Suprapubic skin (tissue), 4 donors: ENCODE results near the gene MRGPRF. TPM values are rescaled to one million over a fixed set of nuclear protein-coding genes. Genes with fewer than 3 reads are reported as not detected.

ENCODE experiments used
- DNase-seq, 2 donors: peaks; one replicate each; pipeline ENCODE4 v3.0.0-alpha.2; 2019; ENCODE audit warnings: low spot score in 2 of 2
- H3K27ac ChIP-seq: fragments of 200-600 bp; sonication (generic); one replicate; pipeline ENCODE4 v1.5.1; 2019
- H3K27me3 ChIP-seq: fragments of 200-600 bp; sonication (generic); one replicate; pipeline ENCODE4 v1.5.1; 2019
- H3K36me3 ChIP-seq: fragments of 200-600 bp; sonication (generic); one replicate; pipeline ENCODE4 v1.5.1; 2019
- H3K4me1 ChIP-seq: fragments of 200-600 bp; sonication (generic); one replicate; pipeline ENCODE4 v1.5.1; 2019
- H3K4me3 ChIP-seq: fragments of 200-600 bp; sonication (generic); one replicate; pipeline ENCODE4 v1.5.1; 2019; ENCODE audit warnings: mild to moderate bottlenecking
- H3K9me3 ChIP-seq: fragments of 200-600 bp; sonication (generic); one replicate; pipeline ENCODE4 v1.5.1; 2019
- EP300 ChIP-seq: sonication (generic); formaldehyde crosslinking; IDR thresholded peaks from one replicate; pipeline ENCODE4 v1.6.1; 2017; ENCODE audit warnings: antibody characterized with exemption
- POLR2A ChIP-seq, 2 donors: fragments of 450-650 bp; IDR thresholded peaks; one replicate each; pipeline ENCODE4 v1.6.1; 2017; ENCODE audit warnings: antibody characterized with exemption in 2 of 2, mild to moderate bottlenecking in 2 of 2, moderate library complexity in 2 of 2
- POLR2AphosphoS5 ChIP-seq, 3 donors: sonication (generic); formaldehyde crosslinking; IDR thresholded peaks; one replicate each; pipeline ENCODE4 v1.6.1; 2017; ENCODE audit warnings: antibody characterized with exemption in 3 of 3
- WGBS: methylation state at CpG from one replicate; pipeline ENCODE4 v1.1.5; 2018; 5-methylcytosine and 5-hydroxymethylcytosine counted together
- total RNA-seq, 4 donors: library from RNA; depleted of rRNA; stranded (reverse); fragments of >200 nt; gene quantifications; one replicate each; pipeline ENCODE4 v1.1.0, GENCODE V29; 2016
- TF ChIP-seq, protein P1 (sequence below), 2 donors: fragments of 200-600 bp in 1 of 2; fragments of 450-650 bp in 1 of 2; sonication (generic) in 1 of 2; IDR thresholded peaks; one replicate each; pipeline ENCODE4 v1.5.1; 2016 to 2019; ENCODE audit warnings: antibody characterized with exemption in 2 of 2, mild to moderate bottlenecking in 1 of 2, moderate library complexity in 1 of 2

Gene MRGPRF
- total RNA-seq, 4 donors from 2014 or later = 2.0 to 9.8 (median 4.8) TPM

GRCh38 chr11:68989936-68990606, 23.0 kb downstream of the MRGPRF start:
- peak; percentile 28 to 38 for DNase-seq
- 88% methylated on average over 8 of the region's 8 CpGs for WGBS

DNA sequence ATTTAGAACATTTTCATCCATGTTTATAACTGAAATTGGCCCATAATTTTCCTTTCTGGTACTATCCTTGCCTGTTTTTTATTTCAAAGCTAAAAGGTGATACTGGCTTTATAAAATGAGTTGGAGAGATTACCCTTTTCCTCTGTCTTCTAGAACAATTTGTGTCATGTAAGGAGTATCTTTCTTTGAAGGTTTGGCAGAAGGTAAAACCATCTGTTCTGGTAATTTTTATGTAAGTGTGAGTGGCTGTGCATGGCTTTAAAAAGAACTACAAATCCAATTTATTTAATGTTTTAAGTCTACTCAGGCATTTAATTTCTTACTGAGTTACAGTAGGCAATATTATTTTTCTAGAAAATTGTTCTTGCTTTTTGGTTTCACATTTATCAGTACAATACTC, 24.6 kb downstream of the MRGPRF start:
- Histone ChIP-seq H3K36me3 (no peaks in the 10 kb centered on the region), H3K27ac (no peak overlapping the region), H3K4me1 (no peaks in the 10 kb centered on the region), H3K4me3 (no peak overlapping the region), H3K9me3 (no peaks in the 10 kb centered on the region), H3K27me3 (peaks cover 11% of the 10 kb centered on the region)
- DNase-seq = no peak
- no peak for TF ChIP-seq EP300
- TF ChIP-seq, protein P1, sequence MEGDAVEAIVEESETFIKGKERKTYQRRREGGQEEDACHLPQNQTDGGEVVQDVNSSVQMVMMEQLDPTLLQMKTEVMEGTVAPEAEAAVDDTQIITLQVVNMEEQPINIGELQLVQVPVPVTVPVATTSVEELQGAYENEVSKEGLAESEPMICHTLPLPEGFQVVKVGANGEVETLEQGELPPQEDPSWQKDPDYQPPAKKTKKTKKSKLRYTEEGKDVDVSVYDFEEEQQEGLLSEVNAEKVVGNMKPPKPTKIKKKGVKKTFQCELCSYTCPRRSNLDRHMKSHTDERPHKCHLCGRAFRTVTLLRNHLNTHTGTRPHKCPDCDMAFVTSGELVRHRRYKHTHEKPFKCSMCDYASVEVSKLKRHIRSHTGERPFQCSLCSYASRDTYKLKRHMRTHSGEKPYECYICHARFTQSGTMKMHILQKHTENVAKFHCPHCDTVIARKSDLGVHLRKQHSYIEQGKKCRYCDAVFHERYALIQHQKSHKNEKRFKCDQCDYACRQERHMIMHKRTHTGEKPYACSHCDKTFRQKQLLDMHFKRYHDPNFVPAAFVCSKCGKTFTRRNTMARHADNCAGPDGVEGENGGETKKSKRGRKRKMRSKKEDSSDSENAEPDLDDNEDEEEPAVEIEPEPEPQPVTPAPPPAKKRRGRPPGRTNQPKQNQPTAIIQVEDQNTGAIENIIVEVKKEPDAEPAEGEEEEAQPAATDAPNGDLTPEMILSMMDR (IDR thresholded peaks at IDR 0.05) = no peak
- TF ChIP-seq POLR2A (IDR thresholded peaks at IDR 0.05) = no peak
- no peak for TF ChIP-seq POLR2AphosphoS5 (IDR thresholded peaks at IDR 0.05)

More at GRCh38 chr11:68989936-68990606, 23.0 kb downstream of the MRGPRF start:
- H3K36me3 ChIP-seq = no peaks in the 10 kb centered on the region
- TF ChIP-seq, protein P1 (IDR thresholded peaks at IDR 0.05) = no peak
- TF ChIP-seq EP300 (no peak), POLR2AphosphoS5 (IDR thresholded peaks at IDR 0.05) (no peak), POLR2A (IDR thresholded peaks at IDR 0.05) (no peak)
- H3K27me3 ChIP-seq = peaks cover 17% of the 10 kb centered on the region
- H3K4me3 ChIP-seq = no peak overlapping the region
- H3K9me3 ChIP-seq = no peaks in the 10 kb centered on the region
- H3K27ac ChIP-seq = no peak overlapping the region
- no peaks in the 10 kb centered on the region for H3K4me1 ChIP-seq

DNA sequence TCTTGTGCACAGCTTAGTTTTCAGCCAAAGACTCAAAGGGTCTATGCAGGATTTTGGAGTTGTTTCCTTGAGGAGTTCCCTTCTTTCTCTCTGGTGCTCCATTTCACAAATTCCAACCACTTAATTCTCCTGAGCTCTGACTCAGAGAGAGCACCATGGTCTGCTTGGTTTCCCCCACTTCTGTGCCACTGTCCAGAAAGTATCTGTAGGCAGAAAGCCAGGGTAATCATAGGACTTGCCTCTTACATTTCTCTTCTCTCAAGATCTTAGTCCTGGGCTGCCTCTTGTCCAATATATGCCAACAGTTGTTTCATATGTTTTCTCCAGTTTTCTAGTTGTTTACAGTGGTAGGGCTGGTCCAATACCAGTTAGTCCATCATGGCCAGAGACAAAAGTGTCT, 25.8 kb downstream of the MRGPRF start:
- no peak overlapping the region for H3K4me3 ChIP-seq
- H3K27ac ChIP-seq = no peak overlapping the region
- DNase-seq = no peak
- no peak for TF ChIP-seq POLR2AphosphoS5 (IDR thresholded peaks at IDR 0.05)
- TF ChIP-seq EP300 = no peak
- no peak for TF ChIP-seq POLR2A (IDR thresholded peaks at IDR 0.05)
- TF ChIP-seq, protein P1 (IDR thresholded peaks at IDR 0.05) = no peak
- no peaks in the 10 kb centered on the region for H3K9me3 ChIP-seq
- peaks cover 6% of the 10 kb centered on the region for H3K27me3 ChIP-seq
- no peaks in the 10 kb centered on the region for H3K4me1 ChIP-seq
- H3K36me3 ChIP-seq = no peaks in the 10 kb centered on the region

- Histone ChIP-seq H3K9me3 (no peaks in the 10 kb centered on the region), H3K4me1 (no peaks in the 10 kb centered on the region), H3K36me3 (no peaks in the 10 kb centered on the region), H3K27me3 (no peaks in the 10 kb centered on the region), H3K4me3 (no peak overlapping the region), H3K27ac (no peak overlapping the region)
- 65% methylated on average over 6 of the region's 6 CpGs for WGBS
- DNase-seq = peak in 1 of 2 donors; percentile 37
- TF ChIP-seq EP300 (no peak), POLR2AphosphoS5 (IDR thresholded peaks at IDR 0.05) (no peak), POLR2A (IDR thresholded peaks at IDR 0.05) (no peak)
- TF ChIP-seq, protein P1 (IDR thresholded peaks at IDR 0.05) = no peak
Observed at GRCh38 chr11:68983801-68984200, 29.2 kb downstream of the MRGPRF start.

DNA sequence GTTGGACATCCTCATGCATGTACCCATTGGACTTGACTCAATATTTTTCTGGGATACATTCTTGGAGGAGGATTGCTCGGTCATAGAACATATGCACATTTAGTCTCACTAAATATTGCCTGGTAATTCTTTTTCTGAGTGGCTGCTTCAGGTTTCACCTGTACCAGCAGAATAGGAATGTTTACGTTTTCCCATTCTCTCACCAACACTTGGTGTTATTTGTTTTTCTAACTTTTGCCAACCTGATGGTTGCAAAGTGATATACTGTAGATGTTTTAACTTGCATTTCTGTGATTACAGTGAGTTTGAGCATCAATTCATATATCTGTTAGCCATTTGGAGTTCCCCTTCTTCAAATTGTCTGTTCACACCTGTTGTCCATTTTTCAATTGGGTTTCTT, 30.9 kb downstream of the MRGPRF start:
- H3K4me1 ChIP-seq = peaks cover 6% of the 10 kb centered on the region
- DNase-seq = no peak
- H3K27me3 ChIP-seq = no peaks in the 10 kb centered on the region
- WGBS = 92% methylated on average over 2 of the region's 2 CpGs
- H3K36me3 ChIP-seq = no peaks in the 10 kb centered on the region
- H3K4me3 ChIP-seq = no peak overlapping the region
- H3K9me3 ChIP-seq = no peaks in the 10 kb centered on the region
- TF ChIP-seq POLR2A (IDR thresholded peaks at IDR 0.05) = no peak
- TF ChIP-seq, protein P1 (IDR thresholded peaks at IDR 0.05) = no peak
- no peak for TF ChIP-seq POLR2AphosphoS5 (IDR thresholded peaks at IDR 0.05)
- no peak for TF ChIP-seq EP300
- H3K27ac ChIP-seq = no peak overlapping the region
